OCI-LY3 (cell line): ENCODE measurements around the gene TEAD3.

Experiments
- H2AFZ ChIP-seq: fragments of 200-600, 300-600 bp; shearing (Covaris generic); 2 replicates; pipeline ENCODE4 v1.6.0; 2014; ENCODE audit warnings: antibody characterized with exemption, low read depth, low read length
- H3K27ac ChIP-seq: fragments of 200-600, 300-600 bp; sonication (generic); 2 replicates; pipeline ENCODE4 v1.5.1; 2014; ENCODE audit warnings: mild to moderate bottlenecking, low read length, moderate library complexity, mixed read lengths
- H3K27me3 ChIP-seq: fragments of 200-600, 300-600 bp; sonication (generic); 2 replicates; pipeline ENCODE4 v1.6.1; 2014; ENCODE audit warnings: low read depth, low read length, mixed read lengths
- H3K36me3 ChIP-seq: fragments of 200-600, 300-600 bp; sonication (generic); replicated peaks from 2 replicates; pipeline ENCODE3; 2014; ENCODE audit warnings: low read depth, low read length, mixed read lengths
- H3K4me1 ChIP-seq: fragments of 300-600, 200-600 bp; sonication (generic); 2 replicates; pipeline ENCODE4 v1.6.1; 2014; ENCODE audit warnings: low read length, mixed read lengths
- H3K4me2 ChIP-seq: fragments of 200-600, 300-600 bp; sonication (generic); 2 replicates; pipeline ENCODE4 v1.6.1; 2014; ENCODE audit warnings: low read length, mixed read lengths
- H3K4me3 ChIP-seq: fragments of 300-600, 200-600 bp; sonication (generic); 2 replicates; pipeline ENCODE4 v1.5.1; 2014; ENCODE audit warnings: antibody characterized with exemption, mild to moderate bottlenecking, low read length, moderate library complexity
- H3K79me2 ChIP-seq: fragments of 300-600, 200-600 bp; shearing (Covaris generic); 2 replicates; pipeline ENCODE4 v1.6.1; 2014; ENCODE audit warnings: mild to moderate bottlenecking, low read length, mixed read lengths
- H3K9ac ChIP-seq: fragments of 300-600, 200-600 bp; shearing (Covaris generic); 2 replicates; pipeline ENCODE4 v1.6.0; 2014; ENCODE audit warnings: mild to moderate bottlenecking, low read length, moderate library complexity
- H3K9me3 ChIP-seq: fragments of 200-600, 300-600 bp; shearing (Covaris generic); 2 replicates; pipeline ENCODE4 v1.6.1; 2014; ENCODE audit warnings: low read length, mixed read lengths; ENCODE audit not compliant: insufficient read depth
- H4K20me1 ChIP-seq: fragments of 200-600, 300-600 bp; sonication (generic); 2 replicates; pipeline ENCODE4 v1.6.1; 2016; ENCODE audit warnings: low read length, mixed read lengths; ENCODE audit not compliant: insufficient read depth
- CTCF ChIP-seq: fragments of 200-600, 300-600 bp; sonication (generic); IDR thresholded peaks from 2 replicates; pipeline ENCODE4 v1.5.1; 2014; ENCODE audit warnings: antibody characterized with exemption, low read length, low read depth
- EZH2phosphoT487 ChIP-seq: fragments of 200-600 bp; shearing (Covaris generic); IDR thresholded peaks from 2 replicates; pipeline ENCODE4 v1.6.1; 2018; ENCODE audit warnings: antibody characterized with exemption, mixed run types, low read depth

TEAD3 gene

GRCh38 chr6:35448191-35448590 is 48.7 kb downstream of the TEAD3 start:
- Histone ChIP-seq H3K27ac (no peak overlapping the region), H3K4me3 (no peak overlapping the region), H3K79me2 (no peaks in the 10 kb centered on the region), H3K36me3 (no peaks in the 10 kb centered on the region), H2AFZ (no peak overlapping the region), H3K4me2 (no peak overlapping the region), H3K9ac (no peak overlapping the region), H4K20me1 (no peaks in the 10 kb centered on the region), H3K4me1 (peaks cover 8% of the 10 kb centered on the region; the same call in 1 of the 2 replicates), H3K27me3 (peaks cover 22% of the 10 kb centered on the region), H3K9me3 (no peaks in the 10 kb centered on the region)
- TF ChIP-seq CTCF, result no peak
- no peak for TF ChIP-seq EZH2phosphoT487

- no peak overlapping the region for H3K4me3 ChIP-seq
- no peaks in the 10 kb centered on the region for H4K20me1 ChIP-seq
- no peak overlapping the region for H3K4me2 ChIP-seq
- TF ChIP-seq EZH2phosphoT487 (no peak), CTCF (no peak)
- H3K27ac ChIP-seq, result no peak overlapping the region
- H3K9ac ChIP-seq, result no peak overlapping the region
- no peaks in the 10 kb centered on the region for H3K79me2 ChIP-seq
- H3K36me3 ChIP-seq, result no peaks in the 10 kb centered on the region
- H3K4me1 ChIP-seq, result no peaks in the 10 kb centered on the region
- no peak overlapping the region for H2AFZ ChIP-seq
- H3K27me3 ChIP-seq, result peaks cover 12% of the 10 kb centered on the region
- H3K9me3 ChIP-seq, result no peaks in the 10 kb centered on the region
Observed at GRCh38 chr6:35445691-35446090, 51.2 kb downstream of the TEAD3 start.

GRCh38 chr6:35443341-35444030 is 53.4 kb downstream of the TEAD3 start:
- no peaks in the 10 kb centered on the region for H3K79me2 ChIP-seq
- no peak overlapping the region for H3K4me3 ChIP-seq
- no peaks in the 10 kb centered on the region for H3K27me3 ChIP-seq
- H3K4me1 ChIP-seq, result no peaks in the 10 kb centered on the region
- no peak for TF ChIP-seq EZH2phosphoT487
- no peak for TF ChIP-seq CTCF
- H3K27ac ChIP-seq, result no peak overlapping the region
- H4K20me1 ChIP-seq, result no peaks in the 10 kb centered on the region
- no peaks in the 10 kb centered on the region for H3K36me3 ChIP-seq
- no peak overlapping the region for H3K4me2 ChIP-seq
- no peaks in the 10 kb centered on the region for H3K9me3 ChIP-seq
- no peak overlapping the region for H3K9ac ChIP-seq
- H2AFZ ChIP-seq, result no peak overlapping the region

- H4K20me1 ChIP-seq, result no peaks in the 10 kb centered on the region
- no peak overlapping the region for H3K4me3 ChIP-seq
- H2AFZ ChIP-seq, result no peak overlapping the region
- no peaks in the 10 kb centered on the region for H3K27me3 ChIP-seq
- H3K4me2 ChIP-seq, result no peak overlapping the region
- no peaks in the 10 kb centered on the region for H3K4me1 ChIP-seq
- H3K36me3 ChIP-seq, result no peaks in the 10 kb centered on the region
- no peaks in the 10 kb centered on the region for H3K79me2 ChIP-seq
- no peaks in the 10 kb centered on the region for H3K9me3 ChIP-seq
- H3K27ac ChIP-seq, result no peak overlapping the region
- H3K9ac ChIP-seq, result no peak overlapping the region
- no peak for TF ChIP-seq EZH2phosphoT487
- TF ChIP-seq CTCF, result no peak
Observed at GRCh38 chr6:35442693-35443092, 54.2 kb downstream of the TEAD3 start.
